Gastrocnemius medialis (tissue), 4 donors: ENCODE measurements around the gene FBXO42. TPM values are rescaled to one million over a fixed set of nuclear protein-coding genes. Genes with fewer than 3 reads are reported as not detected.
A peak's percentile ranks its signal among the peaks of the same experiment; 100 is the strongest.

Source experiments
- ATAC-seq, 2 donors: fragments of 150-250 bp; one replicate each; pipeline ENCODE4 v1.9.1; 2016
- DNase-seq, 2 donors: peaks; one replicate each; pipeline ENCODE4 v3.0.0-alpha.2; 2019
- H3K27ac ChIP-seq, 4 donors: fragments of 200-600 bp; sonication (generic); 1 replicate in 1 of 4; 2 replicates in 3 of 4; pipeline ENCODE4 v1.5.1; 2016 to 2018; ENCODE audit warnings: mild to moderate bottlenecking in 2 of 4, moderate library complexity in 1 of 4
- H3K27me3 ChIP-seq, 3 donors: fragments of 200-600 bp; sonication (generic) in 2 of 3; 1 replicate in 1 of 3; 2 replicates in 2 of 3; pipeline versions ENCODE4 v1.5.1 to v1.6.0; 2016 to 2019; ENCODE audit warnings: mild to moderate bottlenecking in 1 of 3, moderate library complexity in 1 of 3
- H3K36me3 ChIP-seq, 2 donors: fragments of 200-600 bp; sonication (generic) in 1 of 2; one replicate each; pipeline ENCODE4 v1.5.1; 2017 to 2018
- H3K4me1 ChIP-seq, 2 donors: fragments of 200-600 bp; sonication (generic) in 1 of 2; one replicate each; pipeline ENCODE4 v1.5.1; 2016 to 2017; ENCODE audit warnings: mild to moderate bottlenecking in 2 of 2
- H3K4me3 ChIP-seq, 4 donors: fragments of 200-600 bp; sonication (generic) in 3 of 4; 1 replicate in 1 of 4; 2 replicates in 3 of 4; pipeline ENCODE4 v1.5.1; 2016 to 2019; ENCODE audit warnings: mild to moderate bottlenecking in 2 of 4
- H3K9me3 ChIP-seq, 3 donors: fragments of 200-600 bp; sonication (generic) in 2 of 3; 1 replicate in 1 of 3; 2 replicates in 2 of 3; pipeline ENCODE4 v1.5.1; 2016 to 2019
- POLR2A ChIP-seq, 2 donors: fragments of 450-650 bp; IDR thresholded peaks; one replicate each; pipeline ENCODE4 v1.6.1; 2017; ENCODE audit warnings: antibody characterized with exemption in 2 of 2, mild to moderate bottlenecking in 2 of 2, moderate library complexity in 2 of 2
- in situ Hi-C, 4 donors: fragments of 200-750 bp; cut with MboI; loops; one replicate each; pipeline versions ENCODE4 v1.15.0 to v1.8.0; 2017; ENCODE audit warnings: low sequenced_read_pairs in 4 of 4
- intact Hi-C: fragments of 100-400 bp; cut with DNase I; formaldehyde crosslinking; loops from one replicate; pipeline ENCODE4 v1.15.1; 2023; ENCODE audit warnings: low total_unique reads
- total RNA-seq, 4 donors: library from RNA; depleted of rRNA; stranded (reverse); fragments of >200 nt; gene quantifications; one replicate each; pipeline versions ENCODE4 v1.1.0 to v1.2.3, GENCODE V29; 2016
- TF ChIP-seq, protein P1 (sequence below), 5 experiments: fragments of 450-650 bp in 3 of 5; fragments of 200-600 bp in 2 of 5; sonication (generic) in 2 of 5; IDR thresholded peaks in 4 of 5; conservative IDR thresholded peaks in 1 of 5; 1 replicate in 4 of 5; 2 replicates in 1 of 5; pipeline ENCODE4 v1.5.1; 2016 to 2019; ENCODE audit warnings: antibody characterized with exemption in 5 of 5, mild to moderate bottlenecking in 3 of 5, moderate library complexity in 3 of 5

Gene FBXO42
- total RNA-seq, 4 donors from 2014 or later = 23.1 to 32.4 (median 27.2) TPM

DNA sequence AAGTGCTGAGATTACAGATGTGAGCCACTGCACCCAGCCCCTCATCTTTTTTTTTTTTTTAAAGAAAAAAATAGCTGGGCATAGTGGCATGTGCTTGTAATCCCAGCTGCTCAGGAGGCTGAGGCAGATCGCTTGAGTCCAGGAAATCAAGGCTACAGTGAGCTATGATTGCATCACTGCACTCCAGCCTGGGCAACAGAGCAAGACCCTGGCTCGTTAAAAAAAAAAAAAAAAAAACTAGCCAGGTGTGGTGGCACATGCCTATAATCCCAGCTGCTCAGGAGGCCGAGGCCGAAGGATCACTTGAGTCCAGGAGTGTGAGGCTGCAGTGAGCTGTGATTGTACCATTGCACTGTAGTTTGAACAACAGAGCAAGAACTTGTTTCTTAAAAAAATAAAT lies 28.6 kb upstream of the FBXO42 start:
- Histone ChIP-seq H3K4me1 (peaks cover 58 to 64% of the 10 kb centered on the region in 2 donors), H3K27me3 (no peaks in the 10 kb centered on the region), H3K27ac (no peak overlapping the region), H3K4me3 (no peak overlapping the region), H3K36me3 (no peaks in the 10 kb centered on the region), H3K9me3 (no peaks in the 10 kb centered on the region)
- no peak for DNase-seq
- TF ChIP-seq, protein P1, sequence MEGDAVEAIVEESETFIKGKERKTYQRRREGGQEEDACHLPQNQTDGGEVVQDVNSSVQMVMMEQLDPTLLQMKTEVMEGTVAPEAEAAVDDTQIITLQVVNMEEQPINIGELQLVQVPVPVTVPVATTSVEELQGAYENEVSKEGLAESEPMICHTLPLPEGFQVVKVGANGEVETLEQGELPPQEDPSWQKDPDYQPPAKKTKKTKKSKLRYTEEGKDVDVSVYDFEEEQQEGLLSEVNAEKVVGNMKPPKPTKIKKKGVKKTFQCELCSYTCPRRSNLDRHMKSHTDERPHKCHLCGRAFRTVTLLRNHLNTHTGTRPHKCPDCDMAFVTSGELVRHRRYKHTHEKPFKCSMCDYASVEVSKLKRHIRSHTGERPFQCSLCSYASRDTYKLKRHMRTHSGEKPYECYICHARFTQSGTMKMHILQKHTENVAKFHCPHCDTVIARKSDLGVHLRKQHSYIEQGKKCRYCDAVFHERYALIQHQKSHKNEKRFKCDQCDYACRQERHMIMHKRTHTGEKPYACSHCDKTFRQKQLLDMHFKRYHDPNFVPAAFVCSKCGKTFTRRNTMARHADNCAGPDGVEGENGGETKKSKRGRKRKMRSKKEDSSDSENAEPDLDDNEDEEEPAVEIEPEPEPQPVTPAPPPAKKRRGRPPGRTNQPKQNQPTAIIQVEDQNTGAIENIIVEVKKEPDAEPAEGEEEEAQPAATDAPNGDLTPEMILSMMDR (IDR thresholded peaks at IDR 0.05 in 4 of 5, conservative IDR thresholded peaks at IDR 0.05 in 1 of 5) = no peak
- no peak for TF ChIP-seq POLR2A (IDR thresholded peaks at IDR 0.05)
- intact Hi-C loops = no loop called here
- in situ Hi-C loops = no loop called here
- no peak for ATAC-seq

DNA sequence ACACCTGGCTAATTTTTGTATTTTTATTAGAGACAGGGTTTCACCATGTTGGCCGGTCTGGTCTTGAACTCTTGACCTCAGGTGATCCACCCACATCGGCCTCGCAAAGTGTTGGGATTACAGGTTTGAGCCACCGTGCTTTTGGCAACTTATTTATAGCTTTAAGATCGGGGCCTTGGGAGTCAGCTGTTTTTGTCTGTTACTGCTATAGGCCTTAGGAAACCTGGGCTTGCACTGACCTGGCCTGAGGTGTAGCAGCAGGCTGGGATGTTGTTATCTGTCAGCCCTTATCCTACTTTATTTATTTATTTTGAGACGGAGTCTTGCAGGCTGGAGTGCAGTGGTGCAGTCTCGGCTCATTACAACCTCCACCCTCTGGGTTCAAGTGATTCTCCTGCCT lies 26.2 kb upstream of the FBXO42 start:
- Histone ChIP-seq H3K27me3 (no peaks in the 10 kb centered on the region), H3K36me3 (no peaks in the 10 kb centered on the region), H3K4me3 (no peak overlapping the region), H3K4me1 (peaks cover 60 to 64% of the 10 kb centered on the region in 2 donors), H3K9me3 (no peaks in the 10 kb centered on the region), H3K27ac (peak overlapping the region in 3 of 4 donors; percentile 68 to 78 (median 70))
- no peak for TF ChIP-seq POLR2A (IDR thresholded peaks at IDR 0.05)
- intact Hi-C loops = no loop called here
- in situ Hi-C loops = no loop called here
- DNase-seq (no peak), ATAC-seq (peak in 1 of 2 donors; percentile 70)

DNA sequence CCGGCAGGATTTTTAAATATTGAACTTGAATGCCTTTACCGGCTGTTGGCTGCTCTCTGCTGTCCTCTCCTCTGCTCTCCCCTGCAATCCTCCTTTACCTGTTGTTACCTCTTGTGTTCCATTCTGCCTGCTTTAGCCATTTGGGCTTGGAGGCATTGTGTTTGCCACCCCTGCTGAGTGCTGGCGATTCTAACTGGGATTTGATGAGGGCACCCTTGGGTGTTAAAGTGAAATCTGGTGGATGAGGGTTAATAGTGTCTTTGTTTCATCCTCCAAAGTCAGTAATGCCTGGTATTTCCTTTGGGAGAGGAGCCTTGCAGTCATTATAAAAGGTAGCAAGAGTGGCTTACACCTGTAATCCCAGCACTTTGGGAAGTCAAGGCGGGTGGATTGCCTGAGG lies 24.7 kb upstream of the FBXO42 start:
- no peaks in the 10 kb centered on the region for H3K9me3 ChIP-seq
- H3K27me3 ChIP-seq = no peaks in the 10 kb centered on the region
- no peak for DNase-seq
- intact Hi-C loops (no loop called here), in situ Hi-C loops (no loop called here)
- no peak for TF ChIP-seq POLR2A (IDR thresholded peaks at IDR 0.05)
- TF ChIP-seq, protein P1 (IDR thresholded peaks at IDR 0.05 in 4 of 5, conservative IDR thresholded peaks at IDR 0.05 in 1 of 5) = no peak
- peak overlapping the region in 3 of 4 donors; percentile 68 to 78 (median 70) for H3K27ac ChIP-seq
- H3K4me1 ChIP-seq = peaks cover 74 to 76% of the 10 kb centered on the region in 2 donors
- ATAC-seq = no peak
- no peak overlapping the region for H3K4me3 ChIP-seq
- no peaks in the 10 kb centered on the region for H3K36me3 ChIP-seq

DNA sequence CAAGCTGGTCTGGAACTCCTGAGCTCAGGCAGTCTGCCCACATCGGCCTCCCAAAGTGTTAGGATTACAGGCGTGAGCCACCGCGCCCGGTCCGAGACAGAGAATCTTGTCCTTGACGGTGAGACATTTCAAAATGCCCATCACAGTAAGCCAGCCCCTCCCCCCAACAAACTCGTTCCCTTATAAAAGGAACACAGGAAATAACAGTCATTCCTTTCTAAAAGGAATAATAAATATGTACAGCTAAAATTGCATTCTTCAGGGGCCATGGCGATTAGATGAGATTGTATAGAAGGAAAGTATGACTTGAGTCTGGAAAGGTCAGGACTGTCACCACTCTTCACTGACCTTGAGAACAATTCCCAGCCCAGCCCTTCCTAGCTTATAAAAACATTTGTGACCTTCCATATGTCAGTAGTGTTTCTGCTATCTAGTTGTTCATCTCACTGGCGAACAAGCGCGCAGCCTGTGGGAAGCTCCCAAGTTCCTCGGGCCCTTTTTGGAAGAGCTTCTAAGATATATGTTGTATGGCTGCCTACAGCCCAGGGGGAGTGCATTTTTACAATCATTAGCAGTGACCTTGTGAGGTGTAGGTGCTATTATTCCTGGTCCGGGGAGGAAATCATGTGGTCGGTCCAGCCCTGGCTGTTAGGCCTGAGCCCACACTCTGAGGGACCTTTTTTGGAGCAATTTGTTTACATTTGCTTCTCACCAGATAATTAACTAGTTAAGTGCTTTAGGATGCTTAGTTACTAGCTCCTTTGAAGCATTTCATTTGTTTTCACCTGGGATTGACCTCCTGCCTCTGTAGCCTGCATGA lies 23.5 kb upstream of the FBXO42 start:
- Histone ChIP-seq H3K9me3 (no peaks in the 10 kb centered on the region), H3K4me3 (peak overlapping the region in 2 of 4 donors; percentile 2 to 15), H3K27me3 (no peaks in the 10 kb centered on the region), H3K4me1 (peaks cover 82 to 83% of the 10 kb centered on the region in 2 donors), H3K36me3 (no peaks in the 10 kb centered on the region), H3K27ac (peak overlapping the region; percentile 48 to 78 (median 69))
- intact Hi-C loops = no loop called here
- ATAC-seq (no peak), DNase-seq (no peak)
- TF ChIP-seq POLR2A (IDR thresholded peaks at IDR 0.05) = no peak
- TF ChIP-seq, protein P1 (IDR thresholded peaks at IDR 0.05 in 4 of 5, conservative IDR thresholded peaks at IDR 0.05 in 1 of 5) = no peak
- in situ Hi-C loops = no loop called here

DNA sequence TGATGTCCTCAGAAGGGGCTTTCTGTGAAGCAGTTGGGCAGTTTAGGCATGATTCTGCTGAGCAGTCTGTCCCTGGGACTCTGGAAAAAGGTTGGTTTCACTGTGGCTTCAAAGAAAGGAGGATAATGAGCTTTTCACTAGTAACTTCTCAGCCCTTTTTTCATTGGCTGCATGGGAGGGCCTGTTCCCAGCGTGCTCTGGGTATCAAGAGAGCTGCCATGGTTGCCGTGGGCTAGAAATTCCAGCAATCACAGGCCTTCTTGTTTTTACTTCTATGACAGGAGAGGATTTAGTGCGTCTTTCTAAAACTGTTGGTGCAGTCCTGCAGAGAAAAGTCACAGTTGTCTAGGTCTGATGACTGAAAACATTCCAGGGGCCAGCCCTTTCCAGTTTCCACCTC lies 22.0 kb upstream of the FBXO42 start:
- H3K4me3 ChIP-seq = no peak overlapping the region
- DNase-seq = no peak
- H3K4me1 ChIP-seq = peaks cover 85 to 96% of the 10 kb centered on the region in 2 donors
- no peaks in the 10 kb centered on the region for H3K36me3 ChIP-seq
- intact Hi-C loops (no loop called here), in situ Hi-C loops (loop anchor here in 3 of 4 donors (25.0 kb wide), 2 partner anchors 137 to 287 kb away; partner anchors contain the start of gene CPLANE2 (in 1 of the 3))
- H3K9me3 ChIP-seq = no peaks in the 10 kb centered on the region
- no peak for ATAC-seq
- no peaks in the 10 kb centered on the region for H3K27me3 ChIP-seq
- H3K27ac ChIP-seq = peak overlapping the region; percentile 48 to 78 (median 69)
- no peak for TF ChIP-seq POLR2A (IDR thresholded peaks at IDR 0.05)
- TF ChIP-seq, protein P1 (IDR thresholded peaks at IDR 0.05 in 4 of 5, conservative IDR thresholded peaks at IDR 0.05 in 1 of 5) = no peak
